ENCODE data around the gene ARHGAP26.
A peak's percentile ranks its signal among the peaks of the same experiment; 100 is the strongest.

ARHGAP26 gene

GRCh38 chr5:143194206-143194605, 424.0 kb downstream of the ARHGAP26 start:
- no peak overlapping the region for H3K4me3 ChIP-seq (ENCODE audit: low read depth, low read length)
- DNase-seq (ENCODE audit: low read depth) = no peak
- no peak for TF ChIP-seq CTCF (IDR thresholded peaks at IDR 0.05; ENCODE audit: control insufficient read depth, extremely low read depth, insufficient read depth)

- no peak overlapping the region for H3K4me3 ChIP-seq (ENCODE audit: low read depth, low read length)
- DNase-seq (ENCODE audit: low read depth) = no peak
- no peak for TF ChIP-seq CTCF (IDR thresholded peaks at IDR 0.05; ENCODE audit: control insufficient read depth, extremely low read depth, insufficient read depth)
Measured at GRCh38 chr5:143194713-143195112, 424.5 kb downstream of the ARHGAP26 start.

- no peak for DNase-seq (ENCODE audit: low read depth)
- no peak overlapping the region for H3K4me3 ChIP-seq (ENCODE audit: low read depth, low read length)
- TF ChIP-seq CTCF (IDR thresholded peaks at IDR 0.05; ENCODE audit: control insufficient read depth, extremely low read depth, insufficient read depth) = no peak
Measured at GRCh38 chr5:143195491-143195890, 425.3 kb downstream of the ARHGAP26 start.

GRCh38 chr5:143196601-143197259, 426.6 kb downstream of the ARHGAP26 start:
- TF ChIP-seq CTCF (IDR thresholded peaks at IDR 0.05; ENCODE audit: control insufficient read depth, extremely low read depth, insufficient read depth) = no peak
- no peak for DNase-seq (ENCODE audit: low read depth)
- no peak overlapping the region for H3K4me3 ChIP-seq (ENCODE audit: low read depth, low read length)

- no peak for TF ChIP-seq CTCF (IDR thresholded peaks at IDR 0.05; ENCODE audit: control insufficient read depth, extremely low read depth, insufficient read depth)
Measured at GRCh38 chr5:143197260-143197656, 427.1 kb downstream of the ARHGAP26 start.

GRCh38 chr5:143198332-143198731, 428.2 kb downstream of the ARHGAP26 start:
- TF ChIP-seq CTCF (IDR thresholded peaks at IDR 0.05; ENCODE audit: control insufficient read depth, extremely low read depth, insufficient read depth) = no peak
- DNase-seq (ENCODE audit: low read depth) = no peak
- no peak overlapping the region for H3K4me3 ChIP-seq (ENCODE audit: low read depth, low read length)

More at GRCh38 chr5:143197260-143197656, 427.1 kb downstream of the ARHGAP26 start:
- no peak overlapping the region for H3K4me3 ChIP-seq (ENCODE audit: low read depth, low read length)
- no peak for DNase-seq (ENCODE audit: low read depth)

- TF ChIP-seq CTCF (IDR thresholded peaks at IDR 0.05; ENCODE audit: control insufficient read depth, extremely low read depth, insufficient read depth) = no peak
- H3K4me3 ChIP-seq (ENCODE audit: low read depth, low read length) = no peak overlapping the region
- peak; percentile 72 for DNase-seq (ENCODE audit: low read depth)
Measured at GRCh38 chr5:143199161-143199560, 429.0 kb downstream of the ARHGAP26 start.

All from LNCaP clone FGC (cell line).